ENCODE measurements around the gene GHSR. TPM values are rescaled to one million over a fixed set of nuclear protein-coding genes. Genes with fewer than 3 reads are reported as not detected.
A peak's percentile ranks its signal among the peaks of the same experiment; 100 is the strongest.

GHSR gene
- total and polyA plus RNA-seq, 4 donors, result not detected

DNA sequence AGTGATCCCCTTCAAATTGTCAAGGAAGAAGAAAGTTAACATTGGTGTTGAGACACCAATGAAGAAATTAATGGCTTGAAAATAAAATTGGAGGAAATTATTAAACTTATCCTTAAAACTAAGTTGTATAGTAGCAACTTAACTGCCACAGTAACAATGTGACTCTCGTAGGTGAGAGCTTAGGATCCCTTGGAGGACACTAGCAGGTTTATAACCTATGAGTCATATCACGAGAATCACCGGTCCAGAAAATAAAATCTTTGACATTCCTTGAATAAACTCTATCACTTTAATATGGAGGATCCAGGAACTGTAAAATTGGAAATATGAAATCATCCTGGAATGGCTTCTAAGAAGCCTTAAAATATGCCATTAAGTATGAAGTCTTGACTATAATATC is 2.1 kb downstream of the GHSR start:
- H3K4me1 ChIP-seq (ENCODE audit: control insufficient read depth in 1 of 2, insufficient read depth in 2 of 2, low read length in 2 of 2), result no peaks in the 10 kb centered on the region
- intact Hi-C loops (cut with DNase I), result no loop called here
- DNase-seq, result no peak
- no peaks in the 10 kb centered on the region for H3K27me3 ChIP-seq (ENCODE audit: control insufficient read depth in 1 of 2, insufficient read depth in 2 of 2, low read length in 1 of 2)
- no peak overlapping the region for H3K27ac ChIP-seq (ENCODE audit: low read depth in 1 of 2, low read length in 2 of 2)
- ATAC-seq (ENCODE audit: low FRiP score), result no peak
- peaks cover 2% of the 10 kb centered on the region for H3K9me3 ChIP-seq (ENCODE audit: control insufficient read depth, low read length)
- H3K4me3 ChIP-seq (ENCODE audit: low read length in 2 of 2), result no peak overlapping the region
- WGBS, 2 donors, result 72 to 89% methylated on average over 3 of the region's 3 CpGs
- no peaks in the 10 kb centered on the region for H3K36me3 ChIP-seq (ENCODE audit: control insufficient read depth in 1 of 2, insufficient read depth in 2 of 2, low read length in 1 of 2)

DNA sequence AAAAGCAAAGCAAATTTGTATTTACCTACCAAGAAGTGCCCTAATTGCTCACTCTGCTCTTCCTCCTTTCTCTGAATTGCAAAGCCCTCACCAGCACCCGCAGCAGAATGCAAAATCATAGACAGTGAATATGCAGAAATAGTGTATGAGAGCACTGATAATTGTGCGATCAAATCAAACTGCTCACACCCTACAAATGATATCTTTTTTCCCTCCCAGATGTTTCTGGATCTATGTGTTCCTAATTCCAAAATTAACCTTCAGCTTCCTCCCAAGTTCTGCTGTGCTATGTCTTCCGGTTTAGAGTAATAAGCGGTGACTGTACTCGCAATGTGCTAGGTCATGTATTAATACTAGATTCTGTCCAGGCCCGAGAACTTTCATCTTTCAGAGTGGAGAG is 3.4 kb downstream of the GHSR start:
- WGBS, 2 donors, result 82 to 83% methylated on average over 6 of the region's 6 CpGs
- Histone ChIP-seq H3K4me1 (ENCODE audit: control insufficient read depth in 1 of 2, insufficient read depth in 2 of 2, low read length in 2 of 2) (no peaks in the 10 kb centered on the region), H3K27me3 (ENCODE audit: control insufficient read depth in 1 of 2, insufficient read depth in 2 of 2, low read length in 1 of 2) (no peaks in the 10 kb centered on the region), H3K9me3 (ENCODE audit: control insufficient read depth, low read length) (peaks cover 2% of the 10 kb centered on the region), H3K27ac (ENCODE audit: low read depth in 1 of 2, low read length in 2 of 2) (no peak overlapping the region), H3K4me3 (ENCODE audit: low read length in 2 of 2) (no peak overlapping the region), H3K36me3 (ENCODE audit: control insufficient read depth in 1 of 2, insufficient read depth in 2 of 2, low read length in 1 of 2) (no peaks in the 10 kb centered on the region)
- ATAC-seq (ENCODE audit: low FRiP score) (no peak), DNase-seq (no peak)
- intact Hi-C loops (cut with DNase I), result no loop called here

DNA sequence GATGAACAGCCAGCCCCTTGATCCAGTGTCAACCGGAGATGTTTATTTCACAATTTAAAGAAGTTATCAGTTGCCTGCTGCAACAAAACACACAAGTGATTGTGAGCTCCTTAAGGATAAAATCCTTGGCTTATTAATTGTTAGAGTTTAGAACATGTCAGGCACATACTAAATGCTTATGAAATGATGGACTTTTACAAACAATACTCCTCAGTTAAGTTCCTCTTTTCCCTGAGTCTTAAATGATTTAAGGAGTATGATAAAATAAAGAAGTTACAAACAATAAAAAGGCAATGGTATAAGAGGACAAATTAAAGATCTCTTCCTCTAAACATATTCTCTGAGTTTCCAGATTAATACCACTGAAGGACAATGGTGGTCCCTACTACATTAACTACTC is 5.7 kb downstream of the GHSR start:
- H3K4me1 ChIP-seq (ENCODE audit: control insufficient read depth in 1 of 2, insufficient read depth in 2 of 2, low read length in 2 of 2), result no peaks in the 10 kb centered on the region
- no peak for ATAC-seq (ENCODE audit: low FRiP score)
- H3K9me3 ChIP-seq (ENCODE audit: control insufficient read depth, low read length), result no peaks in the 10 kb centered on the region
- H3K27ac ChIP-seq (ENCODE audit: low read depth in 1 of 2, low read length in 2 of 2), result no peak overlapping the region
- intact Hi-C loops (cut with DNase I), result no loop called here
- DNase-seq, result no peak
- H3K4me3 ChIP-seq (ENCODE audit: low read length in 2 of 2), result no peak overlapping the region
- WGBS, 2 donors, result 84 to 89% methylated on average over 1 of the region's 1 CpG
- H3K27me3 ChIP-seq (ENCODE audit: control insufficient read depth in 1 of 2, insufficient read depth in 2 of 2, low read length in 1 of 2), result no peaks in the 10 kb centered on the region
- no peaks in the 10 kb centered on the region for H3K36me3 ChIP-seq (ENCODE audit: control insufficient read depth in 1 of 2, insufficient read depth in 2 of 2, low read length in 1 of 2)

DNA sequence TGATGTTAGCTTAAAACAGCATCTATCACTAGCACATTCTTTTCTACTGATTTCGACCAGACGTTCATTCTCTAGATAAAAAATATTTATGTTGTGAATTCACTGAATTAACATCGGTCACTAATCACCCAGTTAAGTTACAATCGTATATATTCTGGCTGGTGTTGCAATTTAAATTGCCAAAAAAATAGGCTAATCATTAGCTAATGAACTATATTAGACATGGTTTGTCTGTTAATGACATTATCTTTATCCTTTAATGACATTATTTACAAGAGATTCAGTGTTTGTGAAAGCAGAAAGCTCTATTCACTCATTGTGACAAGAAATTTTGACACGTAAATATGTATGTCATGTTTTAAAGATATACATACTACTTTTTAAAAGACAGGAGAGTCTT is 6.7 kb downstream of the GHSR start:
- ATAC-seq (ENCODE audit: low FRiP score), result no peak
- Histone ChIP-seq H3K36me3 (ENCODE audit: control insufficient read depth in 1 of 2, insufficient read depth in 2 of 2, low read length in 1 of 2) (no peaks in the 10 kb centered on the region), H3K27ac (ENCODE audit: low read depth in 1 of 2, low read length in 2 of 2) (no peak overlapping the region), H3K27me3 (ENCODE audit: control insufficient read depth in 1 of 2, insufficient read depth in 2 of 2, low read length in 1 of 2) (no peaks in the 10 kb centered on the region), H3K4me1 (ENCODE audit: control insufficient read depth in 1 of 2, insufficient read depth in 2 of 2, low read length in 2 of 2) (no peaks in the 10 kb centered on the region), H3K4me3 (ENCODE audit: low read length in 2 of 2) (no peak overlapping the region), H3K9me3 (ENCODE audit: control insufficient read depth, low read length) (no peaks in the 10 kb centered on the region)
- WGBS, 2 donors, result 57 to 66% methylated on average over 5 of the region's 5 CpGs
- no peak for DNase-seq
- intact Hi-C loops (cut with DNase I), result no loop called here

DNA sequence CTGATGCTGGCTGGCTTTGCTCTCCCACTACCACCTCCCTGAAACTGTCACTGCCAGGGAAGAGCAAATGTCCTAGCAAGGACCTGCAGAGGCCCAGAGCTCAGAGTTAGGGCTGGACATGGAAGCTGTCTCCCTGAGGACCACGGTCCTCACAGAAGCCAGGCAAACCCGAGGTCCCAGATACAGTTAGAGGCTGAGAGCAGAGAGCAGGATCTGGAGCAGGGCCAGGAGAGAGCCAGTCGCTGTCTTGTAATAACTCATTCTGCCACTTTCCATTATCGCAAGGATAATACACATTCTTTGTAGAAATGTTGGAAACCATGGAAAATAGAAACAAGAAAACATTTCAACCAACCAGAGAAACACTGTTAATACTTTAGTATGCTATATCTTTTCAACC is 10.1 kb downstream of the GHSR start:
- H3K36me3 ChIP-seq (ENCODE audit: control insufficient read depth in 1 of 2, insufficient read depth in 2 of 2, low read length in 1 of 2), result no peaks in the 10 kb centered on the region
- DNase-seq, result no peak
- no peak overlapping the region for H3K4me3 ChIP-seq (ENCODE audit: low read length in 2 of 2)
- H3K9me3 ChIP-seq (ENCODE audit: control insufficient read depth, low read length), result no peaks in the 10 kb centered on the region
- 46 to 49% methylated on average over 4 of the region's 4 CpGs for WGBS, 2 donors
- no peak overlapping the region for H3K27ac ChIP-seq (ENCODE audit: low read depth in 1 of 2, low read length in 2 of 2)
- intact Hi-C loops (cut with DNase I), result no loop called here
- H3K4me1 ChIP-seq (ENCODE audit: control insufficient read depth in 1 of 2, insufficient read depth in 2 of 2, low read length in 2 of 2), result no peaks in the 10 kb centered on the region
- H3K27me3 ChIP-seq (ENCODE audit: control insufficient read depth in 1 of 2, insufficient read depth in 2 of 2, low read length in 1 of 2), result no peaks in the 10 kb centered on the region
- no peak for ATAC-seq (ENCODE audit: low FRiP score)

DNA sequence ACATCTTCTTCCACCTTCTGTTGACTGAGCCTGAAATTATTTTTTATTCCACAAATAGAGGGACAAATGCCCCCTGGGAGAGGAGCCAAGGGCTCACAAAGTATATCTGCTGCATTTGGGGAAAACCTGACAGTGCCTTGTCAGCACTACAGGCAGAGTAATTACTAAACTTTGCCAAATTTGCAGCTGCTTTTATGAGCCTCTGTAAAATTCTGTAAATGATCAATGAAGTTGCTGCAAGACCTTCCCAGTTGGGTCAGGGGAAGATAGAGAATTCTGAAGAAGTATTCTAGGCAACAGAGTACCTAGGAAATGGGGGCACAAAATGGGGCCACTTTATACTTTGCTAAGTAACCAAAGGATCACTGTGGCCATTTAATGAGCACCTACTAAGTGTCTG is 10.5 kb downstream of the GHSR start:
- Histone ChIP-seq H3K4me1 (ENCODE audit: control insufficient read depth in 1 of 2, insufficient read depth in 2 of 2, low read length in 2 of 2) (no peaks in the 10 kb centered on the region), H3K4me3 (ENCODE audit: low read length in 2 of 2) (no peak overlapping the region), H3K9me3 (ENCODE audit: control insufficient read depth, low read length) (no peaks in the 10 kb centered on the region), H3K36me3 (ENCODE audit: control insufficient read depth in 1 of 2, insufficient read depth in 2 of 2, low read length in 1 of 2) (no peaks in the 10 kb centered on the region), H3K27ac (ENCODE audit: low read depth in 1 of 2, low read length in 2 of 2) (no peak overlapping the region), H3K27me3 (ENCODE audit: control insufficient read depth in 1 of 2, insufficient read depth in 2 of 2, low read length in 1 of 2) (no peaks in the 10 kb centered on the region)
- intact Hi-C loops (cut with DNase I), result no loop called here
- ATAC-seq (ENCODE audit: low FRiP score) (no peak), DNase-seq (no peak)

DNA sequence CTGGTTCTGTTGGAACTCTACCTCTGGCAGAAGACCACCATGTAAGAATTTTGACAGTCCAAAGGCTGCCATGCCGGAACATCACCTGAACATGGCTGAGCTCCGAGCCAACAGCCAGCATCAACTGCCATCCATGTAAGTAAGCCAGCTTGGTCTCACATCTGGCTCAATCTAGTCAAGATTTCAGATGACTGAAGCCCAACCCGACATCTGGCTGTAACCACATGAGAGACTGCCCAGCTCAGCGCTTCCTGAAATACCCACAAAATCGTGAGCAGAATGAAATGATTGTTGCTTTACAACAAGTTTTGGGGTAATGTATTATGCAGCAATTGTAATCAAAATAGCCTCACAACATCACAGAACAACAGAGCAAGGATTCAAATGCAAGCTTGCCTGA is 32.9 kb downstream of the GHSR start:
- Histone ChIP-seq H3K4me3 (ENCODE audit: low read length in 2 of 2) (no peak overlapping the region), H3K4me1 (ENCODE audit: control insufficient read depth in 1 of 2, insufficient read depth in 2 of 2, low read length in 2 of 2) (no peaks in the 10 kb centered on the region), H3K36me3 (ENCODE audit: control insufficient read depth in 1 of 2, insufficient read depth in 2 of 2, low read length in 1 of 2) (no peaks in the 10 kb centered on the region), H3K27me3 (ENCODE audit: control insufficient read depth in 1 of 2, insufficient read depth in 2 of 2, low read length in 1 of 2) (no peaks in the 10 kb centered on the region), H3K27ac (ENCODE audit: low read depth in 1 of 2, low read length in 2 of 2) (no peak overlapping the region), H3K9me3 (ENCODE audit: control insufficient read depth, low read length) (no peaks in the 10 kb centered on the region)
- DNase-seq (no peak), ATAC-seq (ENCODE audit: low FRiP score) (no peak)
- intact Hi-C loops (cut with DNase I), result no loop called here
- 80 to 83% methylated on average over 5 of the region's 5 CpGs for WGBS, 2 donors

DNA sequence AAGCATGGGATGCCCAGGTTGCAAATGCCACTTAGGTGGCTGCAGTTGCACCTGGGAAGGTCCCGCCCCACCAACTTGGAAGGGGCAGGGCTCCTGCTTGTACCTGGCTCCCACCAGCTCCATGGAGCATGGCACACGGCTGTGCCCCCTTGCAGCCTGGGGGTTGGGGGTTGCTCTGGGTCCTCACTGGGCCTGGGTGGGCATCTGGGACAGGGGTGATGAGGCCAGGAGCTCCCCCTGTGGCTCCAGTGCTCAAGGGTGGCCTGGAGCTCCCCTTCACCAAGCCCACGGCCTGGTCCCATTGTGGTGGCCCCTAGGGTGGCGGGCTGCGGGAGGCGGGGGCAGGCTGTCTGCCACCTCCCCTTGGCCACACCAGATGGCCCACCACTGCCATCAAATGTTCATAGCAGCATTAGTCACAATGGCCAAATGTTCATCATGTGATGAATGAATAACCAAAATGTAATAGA is 36.7 kb downstream of the GHSR start:
- H3K4me1 ChIP-seq (ENCODE audit: control insufficient read depth in 1 of 2, insufficient read depth in 2 of 2, low read length in 2 of 2), result no peaks in the 10 kb centered on the region
- ATAC-seq (ENCODE audit: low FRiP score) (no peak), DNase-seq (no peak)
- H3K4me3 ChIP-seq (ENCODE audit: low read length in 2 of 2), result no peak overlapping the region
- WGBS, 2 donors, result 84 to 92% methylated on average over 6 of the region's 6 CpGs
- intact Hi-C loops (cut with DNase I), result no loop called here
- no peaks in the 10 kb centered on the region for H3K27me3 ChIP-seq (ENCODE audit: control insufficient read depth in 1 of 2, insufficient read depth in 2 of 2, low read length in 1 of 2)
- no peaks in the 10 kb centered on the region for H3K9me3 ChIP-seq (ENCODE audit: control insufficient read depth, low read length)
- H3K36me3 ChIP-seq (ENCODE audit: control insufficient read depth in 1 of 2, insufficient read depth in 2 of 2, low read length in 1 of 2), result no peaks in the 10 kb centered on the region
- no peak overlapping the region for H3K27ac ChIP-seq (ENCODE audit: low read depth in 1 of 2, low read length in 2 of 2)

DNA sequence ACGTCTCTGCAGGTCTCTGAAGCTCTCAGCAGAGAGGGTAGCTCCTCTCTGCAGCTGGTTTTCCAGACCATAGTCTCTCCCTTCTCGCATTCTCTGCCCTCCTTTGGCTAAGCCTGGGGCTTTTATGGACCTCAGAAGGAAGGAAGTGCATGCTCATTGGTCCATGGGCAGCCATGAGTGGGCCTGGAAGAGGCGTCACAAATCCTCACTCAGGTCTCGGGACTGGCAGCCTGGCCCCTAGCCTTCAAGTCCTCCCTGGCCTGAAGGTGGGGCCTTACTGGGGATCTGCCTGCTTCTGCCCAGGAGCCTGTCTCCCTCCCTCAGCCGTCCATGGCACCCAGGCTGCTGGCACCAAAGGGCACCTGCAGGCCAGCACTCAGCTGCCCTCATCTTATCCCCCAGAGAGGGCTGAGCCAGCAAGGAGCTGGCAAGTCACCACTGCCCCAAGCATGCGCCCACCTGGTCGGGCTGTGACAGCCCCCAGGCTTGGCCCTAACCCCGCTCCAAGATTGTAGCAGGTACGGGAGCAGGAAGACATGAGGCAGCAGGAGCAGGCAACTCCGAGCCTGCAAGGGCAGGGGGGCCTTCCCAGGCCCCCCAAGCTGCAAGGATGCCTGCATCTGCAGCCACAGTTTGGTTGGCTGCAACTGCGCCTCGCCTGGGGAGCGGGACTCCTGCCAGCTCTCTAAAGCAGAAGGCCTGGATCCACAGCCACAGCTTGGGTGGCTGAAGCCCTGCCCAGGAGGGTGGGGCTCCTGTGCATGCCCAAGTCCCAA is 37.4 kb downstream of the GHSR start:
- peak; percentile 29 for ATAC-seq (ENCODE audit: low FRiP score)
- intact Hi-C loops (cut with DNase I), result no loop called here

More for the DNA sequence above, 37.4 kb downstream of the GHSR start:
- WGBS, 2 donors, result 75 to 78% methylated on average over 12 to 13 of the region's 13 CpGs
- Histone ChIP-seq H3K36me3 (ENCODE audit: control insufficient read depth in 1 of 2, insufficient read depth in 2 of 2, low read length in 1 of 2) (no peaks in the 10 kb centered on the region), H3K27me3 (ENCODE audit: control insufficient read depth in 1 of 2, insufficient read depth in 2 of 2, low read length in 1 of 2) (no peaks in the 10 kb centered on the region), H3K27ac (ENCODE audit: low read depth in 1 of 2, low read length in 2 of 2) (no peak overlapping the region), H3K4me1 (ENCODE audit: control insufficient read depth in 1 of 2, insufficient read depth in 2 of 2, low read length in 2 of 2) (no peaks in the 10 kb centered on the region), H3K9me3 (ENCODE audit: control insufficient read depth, low read length) (no peaks in the 10 kb centered on the region), H3K4me3 (ENCODE audit: low read length in 2 of 2) (no peak overlapping the region)
- DNase-seq, result no peak

Measured in aorta (tissue), 5 donors.